K562 (cell line): ENCODE measurements around the gene CDC42BPB. TPM values are rescaled to one million over a fixed set of nuclear protein-coding genes. Genes with fewer than 3 reads are reported as not detected.

Experiments
- ATAC-seq: fragments of 200-7000 bp; cut with Tn5 transposase; 3 replicates; pipeline ENCODE4 v1.9.1; 2020; ENCODE audit warnings: moderate library complexity
- BruUV-seq: library from RNA; stranded (reverse); fragments of 400-500 nt; replicated peaks from 2 replicates; lab custom pipeline; 2021; lab: Mats Ljungman, UMichigan
- CTCF ChIA-PET: fragments of 300-600 bp; formaldehyde crosslinking; extraction: SDS; loops from one replicate; lab custom pipeline; 2021; ENCODE audit warnings: low intra/inter-chr PET ratio; lab: Yijun Ruan, JAX
- POLR2A ChIA-PET: fragments of 300-600, 350-650 bp; sonication (Branson Sonifier 250); formaldehyde crosslinking; extraction: SDS; loops from one replicate; lab custom pipeline; 2021; ENCODE audit warnings: antibody characterized with exemption, inconsistent platforms; lab: Yijun Ruan, JAX
- DNase-seq, 4 experiments: peaks; one replicate each; pipeline versions ENCODE4 v3.0.0 to v3.0.0-alpha.2; 2011 to 2018; ENCODE audit warnings: low spot score in 3 of 4, mixed read lengths in 3 of 4; ENCODE audit errors: extremely low read depth in 1 of 4
- FAIRE-seq: peaks from 2 replicates; lab custom pipeline; 2011; peaks lifted over from hg19 to GRCh38; lab: Jason Lieb, UNC
- H2AFZ ChIP-seq: 2 replicates; pipeline ENCODE4 v1.6.0; 2011; ENCODE audit warnings: low read depth, low read length, control low read depth, inconsistent platforms
- H3K27ac ChIP-seq: fragments of 200-600 bp; 3 replicates; pipeline ENCODE4 v1.8.0; 2011; ENCODE audit warnings: low read depth, mild to moderate bottlenecking, control low read depth, inconsistent platforms, low read length, moderate library complexity, mixed read lengths; ENCODE audit errors: extremely low read depth
- H3K27me3 ChIP-seq, 2 experiments: fragments of 300-600 bp in 1 of 2; 2 replicates in 1 of 2; 3 replicates in 1 of 2; pipeline versions ENCODE4 v1.6.0 to v1.8.0; 2011; ENCODE audit warnings: inconsistent platforms in 2 of 2, low read length in 2 of 2, mild to moderate bottlenecking in 1 of 2, mixed read lengths in 1 of 2, moderate library complexity in 1 of 2; ENCODE audit not compliant: control insufficient read depth in 2 of 2, insufficient read depth in 2 of 2
- H3K36me3 ChIP-seq: fragments of 300-600 bp; 3 replicates; pipeline ENCODE4 v1.8.0; 2011; ENCODE audit warnings: mild to moderate bottlenecking, low read length, inconsistent platforms; ENCODE audit not compliant: control insufficient read depth, insufficient read depth
- H3K4me1 ChIP-seq, 2 experiments: fragments of 200-600 bp in 1 of 2; replicated peaks in 1 of 2; 2 replicates in 1 of 2; 3 replicates in 1 of 2; pipeline versions ENCODE4 v1.5.1 to v1.8.0; 2011; ENCODE audit warnings: inconsistent platforms in 2 of 2, low read length in 2 of 2, mild to moderate bottlenecking in 1 of 2, mixed read lengths in 1 of 2, moderate library complexity in 1 of 2; ENCODE audit not compliant: control insufficient read depth in 2 of 2, insufficient read depth in 2 of 2
- H3K4me2 ChIP-seq: 2 replicates; pipeline ENCODE4 v1.6.1; 2011; ENCODE audit warnings: low read length, control low read depth, inconsistent platforms, mixed read lengths; ENCODE audit not compliant: insufficient read depth
- H3K4me3 ChIP-seq: fragments of 200-600 bp; sonication (generic), shearing (Covaris generic); 2 replicates; pipeline ENCODE4 v1.5.1; 2016; ENCODE audit warnings: control low read depth, inconsistent platforms
- H3K79me2 ChIP-seq: fragments of 200-600 bp; 3 replicates; pipeline ENCODE4 v1.8.0; 2011; ENCODE audit warnings: low read length, inconsistent platforms; ENCODE audit not compliant: control insufficient read depth, insufficient read depth
- H3K9ac ChIP-seq, 2 experiments: 2 replicates each; pipeline versions ENCODE4 v1.6.0 to v1.6.1; 2011; ENCODE audit warnings: low read depth in 2 of 2, low read length in 2 of 2, control low read depth in 1 of 2, inconsistent platforms in 1 of 2, mild to moderate bottlenecking in 1 of 2, mixed read lengths in 1 of 2; ENCODE audit not compliant: insufficient read depth in 1 of 2
- H3K9me1 ChIP-seq: one replicate; pipeline ENCODE4 v1.6.0; 2011; ENCODE audit warnings: inconsistent platforms, mild to moderate bottlenecking, low read length, moderate library complexity; ENCODE audit not compliant: control insufficient read depth, insufficient read depth
- H3K9me3 ChIP-seq: replicated peaks from 2 replicates; pipeline ENCODE4 v1.5.1; 2011; ENCODE audit warnings: low read depth, low read length, inconsistent platforms; ENCODE audit not compliant: control insufficient read depth, insufficient read depth
- H4K20me1 ChIP-seq: replicated peaks from 2 replicates; pipeline ENCODE4 v1.6.1; 2011; ENCODE audit warnings: low read length, inconsistent platforms, mixed read lengths; ENCODE audit not compliant: control insufficient read depth, insufficient read depth
- CXXC5 ChIP-seq: fragments of 250-450 bp; sonication (Bioruptor Pico); IDR thresholded peaks from 2 replicates; pipeline ENCODE4 v1.8.0; 2022; ENCODE audit warnings: inconsistent platforms, mild to moderate bottlenecking, moderate library complexity
- ERF ChIP-seq: fragments of 450-650 bp; formaldehyde crosslinking; IDR thresholded peaks from 2 replicates; pipeline ENCODE4 v1.4.0; 2020; ENCODE audit warnings: mild to moderate bottlenecking, mixed read lengths
- GABPB2 ChIP-seq: fragments of 250-450 bp; sonication (Bioruptor Pico); conservative IDR thresholded peaks from 2 replicates; pipeline ENCODE4 v1.5.1; 2021; ENCODE audit warnings: mild to moderate bottlenecking
- HNRNPK ChIP-seq: fragments of 200-400 bp; formaldehyde crosslinking; IDR thresholded peaks from one replicate; pipeline ENCODE4 v1.6.1; 2018; ENCODE audit warnings: mild to moderate bottlenecking, low read depth, low read length; ENCODE audit not compliant: poor library complexity, severe bottlenecking
- HSF4 ChIP-seq: fragments of 250-450 bp; sonication (Bioruptor Pico); IDR thresholded peaks from 2 replicates; pipeline ENCODE4 v2.1.2; 2022; ENCODE audit warnings: mild to moderate bottlenecking, moderate library complexity, borderline replicate concordance
- MAFK ChIP-seq: IDR thresholded peaks from 2 replicates; pipeline ENCODE4 v1.6.1; 2011; ENCODE audit warnings: low read length, improper control_type of control experiment
- MXD1 ChIP-seq: fragments of 250-450 bp; sonication (Bioruptor Pico); IDR thresholded peaks from 2 replicates; pipeline ENCODE4 v1.8.0; 2021; ENCODE audit warnings: borderline replicate concordance, mild to moderate bottlenecking, moderate library complexity; ENCODE audit not compliant: poor library complexity, severe bottlenecking
- NCOA4 ChIP-seq: fragments of 450-650 bp; IDR thresholded peaks from 2 replicates; pipeline ENCODE4 v1.6.1; 2018; ENCODE audit warnings: mild to moderate bottlenecking; ENCODE audit not compliant: partially characterized antibody
- SRF ChIP-seq, 2 experiments: fragments of 250-450, 450-650 bp in 1 of 2; sonication (Bioruptor Pico) in 1 of 2; sonication (generic) in 1 of 2; formaldehyde crosslinking; IDR thresholded peaks; 2 replicates each; pipeline versions ENCODE4 v1.5.0 to v1.5.1; 2020 to 2022; ENCODE audit warnings: mild to moderate bottlenecking in 1 of 2, missing genetic modification reagents in 1 of 2
- ZNF165 ChIP-seq: fragments of 250-450 bp; sonication (Bioruptor Pico); IDR thresholded peaks from 2 replicates; pipeline ENCODE4 v1.4.0; 2020; ENCODE audit warnings: borderline replicate concordance
- ZNF778 ChIP-seq: fragments of 450-650 bp; formaldehyde crosslinking; IDR thresholded peaks from 2 replicates; pipeline ENCODE4 v1.4.0; 2020; ENCODE audit warnings: mild to moderate bottlenecking, moderate library complexity
- WGBS: fragments of 100-300 bp; shearing (Covaris generic); methylation state at CpG from one replicate; pipeline ENCODE4 v1.1.6; 2016; ENCODE audit warnings: low coverage, mixed read lengths; ENCODE audit not compliant: insufficient coverage; ENCODE audit errors: missing lambda C conversion rate; 5-methylcytosine and 5-hydroxymethylcytosine counted together
- in situ Hi-C: fragments of 300-500 bp; cut with MboI; formaldehyde crosslinking; loops from 4 replicates; pipeline ENCODE4 v1.15.0; 2018; ENCODE audit warnings: inconsistent platforms, mixed read lengths
- intact Hi-C: fragments of 100-400 bp; cut with micrococcal nuclease; formaldehyde crosslinking; loops from 2 replicates; pipeline ENCODE4 v1.14.2; 2022
- polyA plus RNA-seq, 8 experiments: library from polyadenylated mRNA; depleted of rRNA in 4 of 8; stranded (reverse) in 5 of 8; unstranded in 3 of 8; fragments of >200 nt; fragmentation: Nextera tagmentation in 2 of 8; fragmentation: Illumina TruSeq in 1 of 8; extraction: Ambion mirVana in 2 of 8; extraction: Trizol in 1 of 8; gene quantifications; 2 replicates each; pipeline versions ENCODE4 v1.2.1 to v1.2.3, GENCODE V29; 2011 to 2014; ENCODE audit warnings: inconsistent platforms in 1 of 8, missing spikeins in 1 of 8
- total RNA-seq, 7 experiments: library from RNA; depleted of rRNA in 6 of 7; stranded (reverse); fragments of >200 nt in 6 of 7; fragmentation: Illumina TruSeq in 2 of 7; extraction: Trizol in 2 of 7; gene quantifications; 2 replicates each; pipeline versions ENCODE4 v1.2.1 to v1.2.3, GENCODE V29; 2011 to 2021; ENCODE audit warnings: low replicate concordance in 1 of 7

Gene CDC42BPB
- total and polyA plus RNA-seq, 9 of the 15 experiments (the other 6 are each of a cell fraction or from before 2014, with no cell fraction given), result 0.07 to 24.3 (median 12.6) TPM

- H3K79me2 ChIP-seq, result no peaks in the 10 kb centered on the region; the same call in 1 of the 3 replicates
- TF ChIP-seq ERF, result no peak
- no peak for TF ChIP-seq HNRNPK
- peak in 1 of 2 experiments; percentile 91; a peak in 2 of 4 replicates for TF ChIP-seq SRF (CRISPR knock-in tag; IDR thresholded peaks at IDR 0.05)
- TF ChIP-seq, all 486 proteins: peak for 1
- ChIA-PET CTCF (no interaction called here), POLR2A (no interaction called here)
- intact Hi-C loops, result no loop called here
- H3K36me3 ChIP-seq, result no peaks in the 10 kb centered on the region
- no peak overlapping the region for H3K27ac ChIP-seq
- H3K27me3 ChIP-seq, result no peaks in the 10 kb centered on the region
- no peak for FAIRE-seq
- H3K4me3 ChIP-seq, result no peak overlapping the region
- in situ Hi-C loops, result no loop called here
- no peak overlapping the region for H2AFZ ChIP-seq
- H3K9me3 ChIP-seq, result no peaks in the 10 kb centered on the region
- H3K4me2 ChIP-seq, result no peak overlapping the region
- WGBS, result 14% methylated on average over 5 of the region's 6 CpGs
- H3K9ac ChIP-seq, result no peak overlapping the region; a peak in 1 of 4 replicates
- peaks cover 13 to 18% of the 10 kb centered on the region in 2 experiments for H3K4me1 ChIP-seq
- no TSS peak for BruUV-seq
- no peak for DNase-seq
- H3K9me1 ChIP-seq, result no peaks in the 10 kb centered on the region
- ATAC-seq, result peak; percentile 60
- no peaks in the 10 kb centered on the region for H4K20me1 ChIP-seq
These were observed 40.8 kb downstream of the CDC42BPB start for GRCh38 chr14:103016594-103016993.

DNA sequence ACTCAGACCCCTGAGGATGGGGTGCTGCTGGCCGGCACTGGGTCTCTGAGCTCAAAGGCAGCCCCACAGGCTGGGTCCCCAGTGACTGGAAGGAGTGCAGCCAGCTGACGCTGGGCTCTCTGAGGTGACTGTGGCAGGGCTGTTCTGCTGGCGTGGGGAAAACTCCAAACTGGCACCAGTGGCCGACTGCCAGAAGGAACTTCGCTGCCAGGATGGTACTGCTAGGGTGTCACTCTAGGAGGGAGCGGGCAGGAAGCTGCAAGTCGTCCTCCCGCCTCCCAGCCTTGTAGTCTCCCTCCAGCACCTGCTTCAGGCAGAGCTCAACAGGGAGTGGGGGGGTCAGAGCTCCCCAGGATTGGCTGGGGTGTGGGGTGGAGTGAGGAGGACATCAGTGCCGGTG, 41.3 kb downstream of the CDC42BPB start:
- Histone ChIP-seq H3K4me3 (no peak overlapping the region), H4K20me1 (no peaks in the 10 kb centered on the region), H3K79me2 (no peaks in the 10 kb centered on the region; the same call in 1 of the 3 replicates), H3K9ac (no peak overlapping the region), H3K27ac (no peak overlapping the region), H3K4me2 (no peak overlapping the region), H3K36me3 (no peaks in the 10 kb centered on the region), H3K9me3 (no peaks in the 10 kb centered on the region), H2AFZ (no peak overlapping the region), H3K4me1 (peaks cover 16 to 21% of the 10 kb centered on the region in 2 experiments), H3K27me3 (no peaks in the 10 kb centered on the region), H3K9me1 (no peaks in the 10 kb centered on the region)
- BruUV-seq, result no TSS peak
- in situ Hi-C loops (no loop called here), intact Hi-C loops (no loop called here)
- TF ChIP-seq MXD1 (CRISPR knock-in tag), result no peak
- TF ChIP-seq MAFK, result no peak
- no peak for TF ChIP-seq ZNF778
- no peak for TF ChIP-seq ZNF165 (CRISPR knock-in tag)
- TF ChIP-seq CXXC5 (CRISPR knock-in tag), result no peak
- no peak for TF ChIP-seq NCOA4
- TF ChIP-seq HSF4 (CRISPR knock-in tag), result no peak
- TF ChIP-seq GABPB2 (CRISPR knock-in tag), result no peak
- no peak for FAIRE-seq
- ChIA-PET CTCF (no interaction called here), POLR2A (interaction anchor here (0.7 kb wide), 1 partner anchor 267 kb away, joined by 3 read pairs; no protein-coding TSS in a partner anchor)
- WGBS, result 67% methylated on average over 6 of the region's 9 CpGs
- no peak; the same call in 2 of the 3 replicates for ATAC-seq
- DNase-seq, result no peak
